Measurements from ENCODE around the gene TECTB. TPM values are rescaled to one million over a fixed set of nuclear protein-coding genes. Genes with fewer than 3 reads are reported as not detected.

TECTB gene
- total RNA-seq, 4 donors from 2014 or later: not detected

GRCh38 chr10:112289373-112290053, 6.3 kb downstream of the TECTB start:
- H3K4me3 ChIP-seq: no peak overlapping the region
- H3K36me3 ChIP-seq: no peaks in the 10 kb centered on the region
- no peak for DNase-seq (ENCODE audit: low spot score in 2 of 2)
- no peak overlapping the region for H3K27ac ChIP-seq
- TF ChIP-seq POLR2AphosphoS5 (IDR thresholded peaks at IDR 0.05) (no peak), CTCF (IDR thresholded peaks at IDR 0.05) (no peak), EP300 (IDR thresholded peaks at IDR 0.05) (no peak), POLR2A (IDR thresholded peaks at IDR 0.05) (no peak)
- 92% methylated on average over 7 of the region's 7 CpGs for WGBS
- no peaks in the 10 kb centered on the region for H3K4me1 ChIP-seq
- H3K27me3 ChIP-seq: peaks cover 2% of the 10 kb centered on the region
- H3K9me3 ChIP-seq: no peaks in the 10 kb centered on the region

GRCh38 chr10:112290054-112290373, 6.8 kb downstream of the TECTB start:
- Histone ChIP-seq H3K9me3 (no peaks in the 10 kb centered on the region), H3K36me3 (no peaks in the 10 kb centered on the region)
- no peak for TF ChIP-seq POLR2AphosphoS5 (IDR thresholded peaks at IDR 0.05)
- TF ChIP-seq POLR2A (IDR thresholded peaks at IDR 0.05): no peak
- no peak for TF ChIP-seq CTCF (IDR thresholded peaks at IDR 0.05)

DNA sequence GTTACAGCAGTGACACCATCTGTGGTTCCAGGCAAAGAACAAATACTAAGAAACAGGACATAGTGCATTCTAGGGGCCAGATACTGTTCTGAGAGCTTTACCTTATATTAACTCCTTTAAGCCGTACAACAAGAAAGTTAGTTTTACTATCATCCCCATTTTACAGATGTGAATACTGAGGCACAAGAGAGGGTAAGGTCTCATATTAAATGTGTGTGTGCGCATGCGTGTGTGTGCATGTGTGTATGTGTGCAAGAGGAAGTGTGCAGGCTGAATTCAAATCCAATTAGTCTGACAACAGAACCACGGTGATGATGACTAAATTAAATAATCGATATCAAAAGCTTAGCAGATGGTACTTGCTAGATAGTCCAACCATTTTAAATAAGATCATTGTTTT, 11.0 kb downstream of the TECTB start:
- no peaks in the 10 kb centered on the region for H3K9me3 ChIP-seq
- H3K27ac ChIP-seq: no peak overlapping the region
- H3K4me1 ChIP-seq: no peaks in the 10 kb centered on the region
- no peak for DNase-seq (ENCODE audit: low spot score in 2 of 2)
- no peak overlapping the region for H3K4me3 ChIP-seq
- H3K36me3 ChIP-seq: no peaks in the 10 kb centered on the region
- TF ChIP-seq EP300 (IDR thresholded peaks at IDR 0.05) (no peak), POLR2A (IDR thresholded peaks at IDR 0.05) (no peak), CTCF (IDR thresholded peaks at IDR 0.05) (no peak), POLR2AphosphoS5 (IDR thresholded peaks at IDR 0.05) (no peak)
- 94% methylated on average over 5 of the region's 5 CpGs for WGBS
- peaks cover 2% of the 10 kb centered on the region for H3K27me3 ChIP-seq

More at GRCh38 chr10:112290054-112290373, 6.8 kb downstream of the TECTB start:
- Histone ChIP-seq H3K27me3 (peaks cover 2% of the 10 kb centered on the region), H3K4me1 (no peaks in the 10 kb centered on the region), H3K27ac (no peak overlapping the region), H3K4me3 (no peak overlapping the region)
- WGBS: 93% methylated on average over 2 of the region's 2 CpGs
- DNase-seq (ENCODE audit: low spot score in 2 of 2): no peak

GRCh38 chr10:112295853-112296830, 12.9 kb downstream of the TECTB start:
- Histone ChIP-seq H3K4me1 (no peaks in the 10 kb centered on the region), H3K27ac (no peak overlapping the region), H3K9me3 (no peaks in the 10 kb centered on the region), H3K27me3 (peaks cover 2% of the 10 kb centered on the region), H3K36me3 (no peaks in the 10 kb centered on the region), H3K4me3 (no peak overlapping the region)
- TF ChIP-seq CTCF (IDR thresholded peaks at IDR 0.05) (no peak), POLR2AphosphoS5 (IDR thresholded peaks at IDR 0.05) (no peak), POLR2A (IDR thresholded peaks at IDR 0.05) (no peak), EP300 (IDR thresholded peaks at IDR 0.05) (no peak)
- 61% methylated on average over 8 of the region's 8 CpGs for WGBS
- no peak for DNase-seq (ENCODE audit: low spot score in 2 of 2)

DNA sequence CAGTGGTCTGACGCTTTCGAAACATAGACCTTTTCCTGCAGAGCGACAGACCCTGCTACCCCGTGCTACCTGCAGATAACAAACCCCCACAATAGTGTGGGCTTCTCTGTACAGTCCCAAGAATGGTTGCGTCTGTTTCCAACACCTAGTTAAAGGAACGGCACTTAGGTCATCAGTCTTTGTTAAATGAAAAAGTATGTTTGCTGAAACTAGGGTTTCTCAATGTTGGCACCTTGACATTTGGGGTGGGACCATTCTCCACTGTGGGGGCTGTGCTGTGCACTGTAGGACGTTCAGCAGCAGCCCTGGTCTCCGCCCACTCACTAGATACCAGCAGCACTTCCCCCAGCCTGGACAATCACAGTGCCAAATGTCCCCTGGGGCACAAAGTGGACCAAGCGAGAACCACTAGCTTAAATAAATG, 13.7 kb downstream of the TECTB start:
- no peak for DNase-seq (ENCODE audit: low spot score in 2 of 2)
- H3K27me3 ChIP-seq: peaks cover 2% of the 10 kb centered on the region
- H3K4me1 ChIP-seq: no peaks in the 10 kb centered on the region
- no peak for TF ChIP-seq POLR2AphosphoS5 (IDR thresholded peaks at IDR 0.05)
- TF ChIP-seq EP300 (IDR thresholded peaks at IDR 0.05): no peak
- 70% methylated on average over 9 of the region's 9 CpGs for WGBS
- H3K27ac ChIP-seq: no peak overlapping the region
- no peak overlapping the region for H3K4me3 ChIP-seq
- H3K9me3 ChIP-seq: no peaks in the 10 kb centered on the region
- H3K36me3 ChIP-seq: no peaks in the 10 kb centered on the region
